GM19395 (cell line): Measurements from ENCODE around the gene P3H2.
"Not testable (repeated sequence)": the region's sequence is repeated elsewhere in the genome, so short reads cannot be mapped to it uniquely, and the experiment has no call there.

Source experiments
- ATAC-seq: cut with Tn5 transposase; IDR thresholded peaks from one replicate; pipeline ENCODE4 v1.9.1; 2021; ENCODE audit warnings: mild to moderate bottlenecking, moderate library complexity; ENCODE audit not compliant: unreplicated experiment

Gene P3H2

DNA sequence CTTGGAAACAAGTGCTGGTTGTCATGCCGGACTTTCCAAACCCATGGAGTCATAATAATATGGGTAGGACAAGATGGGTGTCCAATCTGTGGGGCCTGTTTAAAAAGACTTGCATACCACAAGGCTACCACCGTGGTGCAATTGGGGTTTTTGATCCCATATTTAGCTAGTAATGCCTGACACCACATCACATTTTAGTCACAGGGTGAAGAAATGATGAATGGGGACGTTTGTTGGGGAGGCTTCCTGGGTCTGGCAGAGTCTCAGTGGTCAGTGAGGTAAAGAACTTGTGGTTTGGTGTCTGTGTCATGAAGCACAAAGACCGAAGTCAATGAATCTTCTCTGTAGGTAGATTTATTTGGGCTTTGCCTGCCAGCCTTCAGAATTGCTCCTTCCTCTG, 31.0 kb downstream of the P3H2 start:
- no peak for ATAC-seq

DNA sequence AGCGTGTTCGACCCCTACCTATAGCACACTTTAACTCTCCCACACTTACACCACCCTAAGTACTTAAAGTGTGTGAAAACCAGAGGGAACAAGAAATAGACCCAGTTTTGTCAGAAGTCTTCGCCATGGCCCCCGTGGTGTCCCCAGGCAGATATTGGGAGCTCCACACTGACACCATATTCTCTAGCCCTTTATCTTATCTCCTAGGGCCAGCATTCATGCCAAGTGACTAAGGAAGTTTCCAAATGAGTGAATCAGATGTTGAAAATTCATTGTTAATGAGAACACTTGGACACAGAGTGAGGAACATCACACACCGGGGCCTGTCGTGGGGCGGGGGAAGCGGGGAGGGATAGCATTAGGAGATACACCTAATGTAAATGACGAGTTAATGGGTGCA, 31.8 kb downstream of the P3H2 start:
- no peak for ATAC-seq

DNA sequence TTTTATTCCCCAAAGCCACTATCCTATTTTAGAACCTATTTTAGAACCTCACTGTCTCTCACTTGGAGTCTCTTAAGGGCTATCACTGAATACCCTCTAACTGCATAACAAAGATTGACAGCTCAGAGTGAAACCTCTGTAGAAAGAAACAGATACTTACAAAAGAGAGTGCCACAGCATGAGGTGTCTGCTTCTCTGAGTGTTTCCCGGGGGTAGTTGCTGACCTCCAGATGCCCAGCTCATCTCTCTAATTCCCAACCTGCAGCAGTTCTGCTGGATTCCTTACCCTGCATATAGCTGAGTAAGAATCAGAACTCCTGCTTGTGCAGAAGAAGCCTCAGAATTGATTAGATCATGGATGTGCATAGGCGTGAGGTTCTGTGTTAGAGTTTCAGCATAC, 34.5 kb downstream of the P3H2 start:
- peak; percentile 75 for ATAC-seq

DNA sequence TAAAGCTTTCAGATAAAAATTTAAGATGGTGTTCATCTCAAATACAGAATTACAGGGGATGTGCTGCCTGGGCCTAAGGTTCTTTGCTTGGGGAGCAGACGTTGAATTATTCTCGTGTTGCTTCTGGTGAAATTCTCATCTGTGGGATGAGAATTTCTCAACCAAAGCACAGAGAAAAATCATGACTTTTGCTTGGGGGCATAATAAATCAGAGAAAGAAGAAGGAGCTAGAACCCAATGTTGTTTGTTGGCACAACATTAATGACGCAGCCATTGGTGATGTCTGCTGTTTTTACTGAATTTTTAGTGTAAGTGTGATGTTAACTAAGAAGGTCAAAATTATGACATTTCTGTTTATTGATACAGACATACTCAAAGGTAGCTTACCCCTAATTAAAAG, 35.7 kb downstream of the P3H2 start:
- ATAC-seq = no peak

DNA sequence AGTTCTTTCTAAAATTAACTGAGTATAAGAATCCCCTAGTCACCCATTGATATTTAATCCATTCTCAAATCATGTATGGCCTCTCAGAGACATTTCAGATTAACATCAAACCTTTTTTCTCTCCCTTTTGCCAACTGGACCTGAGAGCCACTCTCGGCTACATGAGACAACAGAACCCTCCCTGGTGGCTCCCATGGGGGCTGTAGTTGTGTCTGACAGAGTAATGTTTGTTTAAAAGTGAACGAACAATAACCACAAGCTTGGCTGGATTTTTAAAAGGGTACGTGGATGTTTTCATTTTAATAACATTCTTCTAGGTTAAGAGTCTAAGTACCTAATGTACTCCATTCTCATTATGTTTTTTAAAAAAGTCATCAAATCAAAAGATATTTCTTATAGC, 37.1 kb downstream of the P3H2 start:
- ATAC-seq = no peak

DNA sequence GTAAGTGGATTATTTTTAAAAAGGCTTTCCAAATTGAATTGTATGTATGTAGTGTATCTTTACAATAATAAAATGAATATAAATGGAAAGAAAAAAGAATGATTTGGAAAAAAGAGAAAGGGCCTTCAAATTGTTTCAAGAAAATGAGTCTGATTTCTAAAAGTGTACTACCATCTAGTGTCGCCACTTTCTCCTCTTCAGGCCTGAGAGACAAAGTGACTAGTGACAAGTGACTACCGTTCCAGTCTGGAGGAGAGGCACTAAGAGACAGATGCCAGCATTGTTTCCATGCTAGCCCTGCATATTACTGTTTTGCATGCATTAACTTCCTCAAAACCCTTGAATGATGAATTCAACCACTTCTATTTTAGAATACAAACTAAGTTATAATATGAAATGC, 39.3 kb downstream of the P3H2 start:
- ATAC-seq = no peak

DNA sequence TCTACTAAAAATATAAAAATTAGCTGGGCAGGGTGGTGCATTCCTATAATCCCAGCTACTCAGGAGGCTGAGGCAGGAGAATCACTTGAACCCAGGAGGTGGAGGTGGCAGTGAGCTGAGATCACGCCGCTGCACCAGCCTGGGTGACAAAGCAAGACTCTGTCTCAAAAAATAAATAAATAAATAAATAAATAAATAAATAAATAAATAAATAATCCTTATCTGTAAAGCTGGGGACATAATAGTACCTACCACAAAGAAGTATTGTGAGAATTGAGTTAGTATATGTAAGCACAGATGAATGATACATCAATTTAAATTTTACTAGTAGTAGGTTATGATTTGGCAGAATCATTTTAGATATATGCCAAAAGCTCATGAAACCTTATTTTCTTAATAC, 41.5 kb downstream of the P3H2 start:
- not testable (repeated sequence) for ATAC-seq

DNA sequence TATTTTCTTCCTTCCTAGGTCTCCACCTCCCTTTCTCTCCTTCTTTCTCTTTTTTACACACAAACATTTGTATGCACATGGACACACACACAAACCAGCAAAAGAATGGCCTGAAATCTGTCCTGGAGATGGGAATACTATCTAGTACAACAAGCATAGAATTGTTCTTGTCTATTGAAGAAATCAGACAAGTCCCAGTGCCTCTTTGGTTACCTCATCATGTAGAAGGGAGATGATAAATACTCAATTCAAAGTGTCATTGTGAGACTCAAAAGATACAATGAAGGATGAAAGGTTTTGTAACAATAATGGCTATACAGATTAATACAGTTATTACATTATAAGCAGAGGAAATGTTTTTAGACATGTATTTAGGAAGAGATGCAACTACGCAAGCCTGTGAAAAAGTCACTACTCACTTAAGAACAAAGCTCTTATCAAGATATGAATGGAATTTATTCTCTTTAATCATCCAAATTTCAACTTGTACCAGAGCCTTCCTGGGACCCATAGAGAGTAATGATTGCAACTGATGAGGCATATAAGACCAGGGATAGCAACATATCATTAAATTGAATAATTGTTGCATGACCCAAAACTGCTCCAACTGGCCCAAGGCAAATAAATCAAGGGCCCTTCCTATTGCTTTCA, 43.2 kb downstream of the P3H2 start:
- ATAC-seq = no peak

DNA sequence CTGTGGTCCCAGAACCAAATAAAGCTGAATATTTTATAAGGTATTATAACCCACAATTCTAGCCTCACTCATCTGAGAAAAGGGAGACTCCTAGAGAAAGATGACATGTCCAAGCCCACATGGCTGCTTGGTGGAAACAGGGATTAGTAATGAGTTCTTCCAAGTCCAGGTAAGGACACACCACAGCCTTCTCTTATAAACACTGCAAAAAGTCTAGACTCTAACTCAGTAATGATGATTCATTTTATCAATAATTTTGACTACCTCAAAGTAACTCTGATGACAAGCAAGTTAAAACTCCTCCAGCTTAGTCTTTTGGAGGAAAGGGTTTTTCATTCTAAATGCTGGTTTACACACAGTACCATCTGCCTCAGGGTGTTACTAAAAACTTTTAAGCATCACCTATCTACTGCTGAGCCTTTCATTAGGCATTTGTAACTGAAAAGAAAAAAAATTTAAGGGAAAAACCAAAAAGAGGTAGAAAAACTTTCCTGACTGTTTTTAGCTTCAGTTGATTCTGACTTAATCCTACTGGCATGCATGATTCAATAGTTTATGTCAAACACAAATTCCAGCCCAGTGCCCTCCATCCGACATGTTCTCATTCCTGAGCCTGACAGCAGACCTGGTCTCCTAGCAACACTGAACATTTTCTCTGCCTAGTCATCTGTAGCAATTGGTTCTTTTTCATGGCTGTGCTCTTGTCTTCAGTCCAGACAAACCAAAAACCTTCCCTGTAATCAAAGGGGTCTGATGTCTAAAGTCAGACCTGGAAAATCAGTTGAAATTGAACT, 43.9 kb downstream of the P3H2 start:
- ATAC-seq = no peak

DNA sequence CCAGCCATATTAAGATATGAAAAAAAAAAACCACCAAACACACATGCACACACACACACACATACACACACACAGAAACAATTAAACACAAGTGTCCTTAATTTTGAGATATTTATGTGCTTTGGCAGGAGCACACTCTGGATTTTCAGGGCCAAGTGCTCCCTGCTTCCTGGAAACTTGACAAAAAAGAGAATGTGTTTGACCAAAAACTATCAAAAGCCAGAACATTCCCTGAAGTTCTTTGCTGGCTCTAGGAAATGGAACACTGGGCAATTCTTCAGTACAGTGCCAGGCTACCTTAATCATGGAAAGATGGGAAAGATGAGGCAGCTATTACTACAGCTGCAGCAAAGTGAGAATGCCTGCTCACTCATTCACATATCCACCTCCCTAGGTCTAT, 44.6 kb downstream of the P3H2 start:
- ATAC-seq = no peak

DNA sequence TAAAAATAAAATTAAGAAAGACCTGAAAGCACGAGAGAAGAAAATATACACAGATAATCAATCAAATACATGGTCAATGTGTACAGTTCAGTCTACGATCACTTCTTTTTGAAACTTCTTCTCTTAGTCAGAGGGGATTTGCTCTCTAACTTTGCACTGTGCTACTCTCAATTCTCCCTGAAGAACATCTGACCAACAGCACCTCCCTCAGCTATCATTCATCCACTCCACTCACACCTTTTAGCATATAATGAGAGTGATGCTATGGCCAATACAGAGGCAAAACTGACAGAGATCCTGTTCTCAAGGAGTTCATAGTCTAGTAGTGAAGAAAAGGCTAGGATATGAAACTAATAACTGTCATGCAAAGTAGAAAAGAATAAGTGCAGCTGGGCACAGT, 45.9 kb downstream of the P3H2 start:
- ATAC-seq = no peak

DNA sequence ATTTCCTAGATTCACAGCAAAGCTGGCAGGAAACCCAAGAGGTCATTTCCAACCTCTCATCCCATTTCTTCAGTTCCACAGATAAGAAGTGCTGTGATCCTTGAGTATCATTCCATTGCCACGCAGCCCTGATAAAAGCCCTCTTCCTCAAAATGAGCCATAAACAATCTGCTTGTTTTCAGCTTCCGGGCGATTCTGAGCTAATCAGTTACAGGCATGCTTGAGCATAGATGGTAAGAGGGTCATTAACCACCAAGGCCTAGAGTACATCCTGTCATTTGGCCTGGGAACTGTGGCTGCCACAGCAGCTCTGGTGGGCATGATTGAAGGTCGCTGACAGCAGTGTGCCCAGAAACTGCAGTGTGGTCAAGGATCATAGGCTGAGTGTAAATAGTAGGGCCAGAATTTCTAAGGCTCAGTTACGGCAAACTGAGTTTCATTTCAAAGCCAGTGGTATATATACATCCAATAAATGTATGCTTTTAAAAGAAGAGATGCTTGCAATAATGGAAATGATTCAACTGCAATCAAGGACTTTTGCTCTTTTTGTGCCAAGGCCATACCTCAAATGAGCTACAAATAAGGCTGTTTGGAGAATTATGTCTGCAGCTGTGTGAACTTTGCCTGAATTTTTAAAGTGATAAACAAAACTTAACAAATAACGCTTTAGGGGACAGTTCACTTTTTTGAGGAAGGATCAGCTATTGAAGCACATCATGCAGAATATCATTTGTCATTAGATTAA, 47.3 kb downstream of the P3H2 start:
- ATAC-seq = peak; percentile 63

DNA sequence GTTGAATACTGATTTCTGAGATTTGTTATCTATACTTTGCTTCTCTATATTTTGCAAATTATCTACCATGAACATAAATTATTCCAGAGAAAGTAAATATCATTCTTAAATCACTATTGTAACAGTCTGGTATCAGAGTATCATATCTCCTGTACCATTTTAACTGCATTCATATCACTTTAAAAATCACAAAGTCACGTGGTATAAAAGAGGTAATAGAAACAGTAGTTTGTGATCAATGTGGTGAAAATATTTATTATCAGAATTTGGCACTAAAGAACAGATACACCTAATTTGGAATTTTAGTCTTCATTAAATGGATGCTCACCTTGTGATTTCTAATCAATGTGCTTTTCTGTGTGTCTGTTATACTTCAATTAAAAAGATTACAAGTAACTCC, 47.8 kb downstream of the P3H2 start:
- no peak for ATAC-seq

DNA sequence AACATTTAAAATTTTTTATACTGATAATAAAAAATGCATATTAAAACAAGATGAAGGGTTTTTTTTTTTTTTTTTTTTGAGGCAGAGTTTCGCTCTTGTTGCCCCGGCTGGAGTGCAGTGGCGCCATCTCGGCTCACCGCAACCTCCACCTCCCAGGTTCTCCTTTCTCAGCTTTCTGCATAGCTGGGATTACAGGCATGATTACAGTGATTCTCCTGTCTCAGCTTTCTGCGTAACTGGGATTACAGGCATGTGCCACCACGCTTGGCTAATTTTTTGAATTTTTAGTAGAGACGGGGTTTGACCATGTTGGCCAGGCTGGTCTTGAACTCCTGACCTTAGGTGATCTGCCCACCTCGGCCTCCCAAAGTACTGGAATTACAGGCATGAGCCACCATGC, 48.8 kb downstream of the P3H2 start:
- not testable (repeated sequence) for ATAC-seq

DNA sequence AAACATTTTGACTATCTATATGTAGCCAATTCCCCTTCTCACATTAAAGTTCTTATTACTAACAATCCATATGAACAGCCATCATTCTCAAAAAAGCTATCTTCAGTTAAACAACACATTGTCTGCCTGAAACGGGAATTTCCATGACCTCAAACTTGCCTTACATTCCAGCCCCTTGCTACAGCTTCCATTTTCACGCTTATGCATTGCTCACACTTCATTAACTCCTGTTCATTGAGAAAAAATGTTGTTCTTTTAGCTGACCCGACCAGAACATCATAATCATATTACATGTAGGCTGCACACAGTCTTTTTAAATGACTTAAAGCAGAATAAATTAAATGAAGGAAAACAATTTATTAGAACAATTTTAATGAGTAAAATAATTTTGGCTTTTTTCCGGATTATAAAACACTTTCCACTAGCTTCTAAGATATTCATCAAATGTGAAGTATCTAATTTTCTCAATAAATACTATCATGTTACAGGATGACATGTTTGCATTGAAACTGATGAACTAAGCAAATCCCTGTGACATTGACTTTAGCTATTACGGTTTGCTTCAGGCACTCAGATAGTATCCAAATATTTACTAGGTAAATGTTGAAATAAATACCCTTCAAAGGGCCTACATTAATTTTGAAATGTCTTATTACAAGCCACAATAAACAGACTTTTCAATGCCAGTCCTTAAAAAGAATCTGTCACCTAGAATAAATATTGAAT, 49.9 kb downstream of the P3H2 start:
- no peak for ATAC-seq

DNA sequence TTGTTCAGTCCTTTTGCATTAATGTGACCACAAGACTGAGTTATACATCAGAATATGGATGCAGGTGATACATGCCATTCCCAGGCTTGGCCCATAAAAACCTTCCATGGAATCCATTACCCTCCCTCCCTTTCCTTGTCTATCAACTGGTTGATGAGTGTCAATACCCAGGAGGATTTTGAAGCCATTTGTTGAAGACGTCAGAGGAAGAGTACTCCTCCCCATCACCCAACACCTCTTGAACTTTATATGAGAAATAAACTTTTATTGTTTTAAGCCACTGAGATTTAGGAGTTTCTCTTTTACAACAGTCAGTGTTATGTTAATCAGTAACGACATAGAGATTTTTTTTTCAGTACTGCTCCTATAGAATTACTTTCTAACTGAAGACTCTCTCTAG, 55.5 kb downstream of the P3H2 start:
- no peak for ATAC-seq

DNA sequence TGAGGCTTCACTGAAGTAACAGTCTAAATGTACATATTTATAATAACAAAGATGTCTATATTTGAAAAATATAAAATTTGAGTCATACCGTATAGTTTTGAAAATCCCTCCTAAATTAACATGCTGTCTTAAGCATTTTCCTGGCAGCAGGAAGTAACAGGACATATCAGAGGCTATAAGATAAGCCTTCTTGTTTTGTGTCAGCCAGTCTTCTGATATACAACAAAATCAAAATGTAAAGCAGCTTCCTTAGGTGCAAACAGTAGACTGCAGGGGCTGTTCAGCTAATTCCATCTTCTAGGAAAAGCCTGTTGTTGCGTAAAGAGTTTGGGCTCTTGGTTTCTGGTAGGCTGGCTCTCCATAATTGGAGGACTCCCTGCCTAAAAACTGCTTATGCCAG, 56.0 kb downstream of the P3H2 start:
- no peak for ATAC-seq

DNA sequence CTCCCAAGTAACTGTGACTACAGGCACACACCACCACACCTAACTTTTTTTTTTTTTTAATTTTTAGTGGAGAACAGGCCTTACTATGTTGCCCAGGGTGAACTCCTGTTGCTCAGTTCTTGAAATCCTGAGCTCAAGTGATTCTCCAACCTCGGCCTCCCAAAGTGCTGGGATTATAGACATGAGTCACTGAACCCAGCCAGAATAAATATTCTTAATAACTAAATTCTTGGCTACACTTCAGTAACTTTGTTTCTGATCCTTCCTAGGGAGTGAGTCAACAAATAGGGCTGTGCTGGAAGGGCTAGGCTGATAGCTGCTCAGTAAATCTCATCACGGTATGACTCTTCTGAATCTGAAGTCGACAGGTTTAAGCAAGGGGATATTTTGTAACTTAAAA, 56.6 kb downstream of the P3H2 start:
- ATAC-seq = no peak

DNA sequence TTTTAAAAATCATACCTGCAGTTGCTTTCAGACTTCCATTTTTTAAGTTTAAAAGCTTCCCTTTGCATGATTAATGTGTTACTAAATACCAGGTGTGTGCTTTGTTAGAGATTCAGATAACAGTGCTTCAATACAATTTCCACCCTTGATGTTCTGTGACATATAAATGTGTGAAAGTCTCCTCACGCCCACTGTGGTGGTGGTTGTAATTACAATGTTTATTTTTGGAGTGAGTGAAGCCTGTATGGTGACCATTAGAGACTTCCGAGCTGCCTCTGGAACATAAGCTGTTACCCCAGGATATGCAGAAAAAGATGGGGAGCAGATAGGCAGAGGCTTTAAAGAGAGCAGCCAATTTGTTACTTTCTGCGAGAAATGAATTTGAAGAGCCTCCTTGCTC, 57.2 kb downstream of the P3H2 start:
- ATAC-seq = no peak

DNA sequence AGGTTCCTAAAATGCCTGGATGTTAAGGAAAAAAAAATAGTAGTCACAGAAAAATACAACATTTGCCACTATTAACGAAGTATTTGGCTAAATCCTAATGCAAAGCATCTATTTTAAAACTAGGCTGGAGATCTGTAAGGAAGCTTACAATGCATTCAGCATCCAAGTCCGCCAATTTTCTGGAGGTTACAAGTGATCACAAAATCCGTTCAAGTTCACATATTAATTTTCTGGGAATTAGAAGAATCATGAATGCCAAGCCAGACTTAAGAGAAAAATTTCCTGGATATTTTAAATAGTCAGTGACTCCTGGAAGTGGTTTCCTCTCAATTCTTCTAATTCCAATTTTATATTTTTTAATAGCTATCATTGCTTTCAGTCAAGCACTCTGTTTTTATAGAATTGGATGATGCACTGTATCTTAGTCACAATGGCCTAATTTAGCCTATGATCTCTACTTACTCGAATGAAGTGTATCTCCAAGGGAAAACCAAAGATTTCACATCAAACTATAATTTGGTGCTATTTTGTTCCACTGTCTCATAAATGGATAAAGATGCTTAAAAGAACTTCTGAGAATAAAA, 60.4 kb downstream of the P3H2 start:
- ATAC-seq = no peak

DNA sequence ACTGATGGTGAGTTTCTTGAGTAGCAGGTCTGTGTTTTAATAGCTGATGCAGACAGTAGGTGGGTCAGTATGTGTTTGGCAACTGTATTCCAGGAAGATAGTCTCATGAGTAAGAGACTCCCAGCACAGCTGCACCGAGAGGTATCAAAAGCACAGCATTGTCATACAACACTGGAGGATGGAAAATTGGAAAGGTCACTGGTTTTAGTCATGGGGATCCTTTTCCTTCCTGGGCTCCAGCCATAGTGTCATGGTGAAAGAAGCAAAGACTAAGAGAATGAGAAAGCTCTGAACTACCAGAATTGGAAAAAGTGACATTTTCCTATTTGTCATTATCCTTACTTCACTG, 61.5 kb downstream of the P3H2 start:
- ATAC-seq = no peak
